Endothelial cell of umbilical vein (primary cell): ENCODE data around the gene ODAD4. TPM values are rescaled to one million over a fixed set of nuclear protein-coding genes. Genes with fewer than 3 reads are reported as not detected.

Source experiments
- BruUV-seq: library from RNA; stranded (reverse); fragments of 400-500 nt; replicated peaks from 2 replicates; lab custom pipeline; 2021; lab: Mats Ljungman, UMichigan
- CTCF ChIA-PET: fragments of 300-600, 350-600 bp; sonication (Branson Sonifier 250); formaldehyde crosslinking; loops from one replicate; lab custom pipeline; 2021; ENCODE audit warnings: antibody characterized with exemption, inconsistent platforms; lab: Charles Lee
- POLR2A ChIA-PET: fragments of 300-600, 350-600 bp; sonication (Branson Sonifier 250); formaldehyde crosslinking; loops from one replicate; lab custom pipeline; 2021; ENCODE audit warnings: antibody characterized with exemption, inconsistent platforms; lab: Charles Lee
- DNase-seq: peaks from one replicate; pipeline ENCODE4 v3.0.0-alpha.2; 2011; ENCODE audit warnings: low read depth, low spot score
- FAIRE-seq: peaks from 2 replicates; lab custom pipeline; 2011; peaks lifted over from hg19 to GRCh38; lab: Jason Lieb, UNC
- H2AFZ ChIP-seq: 2 replicates; pipeline ENCODE4 v1.6.0; 2012; ENCODE audit warnings: low read depth, low read length, control low read depth, inconsistent platforms
- H3K27ac ChIP-seq: 2 replicates; pipeline ENCODE4 v1.5.1; 2011; ENCODE audit warnings: low read depth, mild to moderate bottlenecking, control low read depth, low read length, moderate library complexity; ENCODE audit not compliant: insufficient read depth
- H3K27me3 ChIP-seq, 2 experiments: 2 replicates each; pipeline versions ENCODE4 v1.6.0 to v1.6.1; 2011; ENCODE audit warnings: low read length in 2 of 2, mixed read lengths in 1 of 2; ENCODE audit not compliant: control insufficient read depth in 2 of 2, insufficient read depth in 2 of 2
- H3K36me3 ChIP-seq, 2 experiments: 2 replicates in 1 of 2; 3 replicates in 1 of 2; pipeline ENCODE4 v1.5.1; 2011; ENCODE audit warnings: low read length in 2 of 2, mild to moderate bottlenecking in 1 of 2, moderate library complexity in 1 of 2; ENCODE audit not compliant: control insufficient read depth in 2 of 2, insufficient read depth in 2 of 2; ENCODE audit errors: extremely low read depth in 1 of 2
- H3K4me1 ChIP-seq: 3 replicates; pipeline ENCODE4 v1.5.1; 2011; ENCODE audit warnings: mild to moderate bottlenecking, low read length; ENCODE audit not compliant: control insufficient read depth, insufficient read depth; ENCODE audit errors: extremely low read depth
- H3K4me2 ChIP-seq: 2 replicates; pipeline ENCODE4 v1.6.1; 2011; ENCODE audit warnings: low read length, control low read depth, mixed read lengths; ENCODE audit not compliant: insufficient read depth
- H3K4me3 ChIP-seq, 3 experiments: fragments of 200-600 bp in 1 of 3; sonication (generic), shearing (Covaris generic) in 1 of 3; replicated peaks in 1 of 3; 2 replicates each; pipeline ENCODE4 v1.5.1; 2011 to 2016; ENCODE audit warnings: control low read depth in 3 of 3, low read length in 3 of 3, mild to moderate bottlenecking in 2 of 3, inconsistent platforms in 1 of 3, low read depth in 1 of 3, moderate library complexity in 1 of 3; ENCODE audit not compliant: insufficient read depth in 1 of 3
- H3K79me2 ChIP-seq: 2 replicates; pipeline ENCODE4 v1.6.0; 2012; ENCODE audit warnings: low read length, inconsistent platforms; ENCODE audit not compliant: control insufficient read depth, insufficient read depth
- H3K9ac ChIP-seq: replicated peaks from 2 replicates; pipeline ENCODE3; 2011; ENCODE audit warnings: low read length, control low read depth; ENCODE audit not compliant: insufficient read depth; ENCODE audit errors: extremely low read depth
- H3K9me1 ChIP-seq: replicated peaks from 3 replicates; pipeline ENCODE4 v1.6.0; 2011; ENCODE audit warnings: mild to moderate bottlenecking, low read length; ENCODE audit not compliant: control insufficient read depth, insufficient read depth; ENCODE audit errors: extremely low read depth
- H3K9me3 ChIP-seq: replicated peaks from 2 replicates; pipeline ENCODE4 v1.5.1; 2012; ENCODE audit warnings: low read length, inconsistent platforms; ENCODE audit not compliant: control insufficient read depth, insufficient read depth
- H4K20me1 ChIP-seq: replicated peaks from 2 replicates; pipeline ENCODE3; 2011; ENCODE audit warnings: mild to moderate bottlenecking, low read length; ENCODE audit not compliant: control insufficient read depth, insufficient read depth; ENCODE audit errors: extremely low read depth
- GATA2 ChIP-seq: IDR thresholded peaks from 2 replicates; pipeline ENCODE4 v1.7.0; 2011; ENCODE audit warnings: low read depth, mild to moderate bottlenecking, moderate library complexity, mixed read lengths, low read length; ENCODE audit not compliant: insufficient read length, insufficient read depth
- POLR2A ChIP-seq: IDR thresholded peaks from 2 replicates; pipeline ENCODE4 v1.6.1; 2012; ENCODE audit warnings: low read depth, mild to moderate bottlenecking, control low read depth, low read length
- POLR2AphosphoS5 ChIP-seq: IDR thresholded peaks from 2 replicates; pipeline ENCODE4 v1.6.1; 2012; ENCODE audit warnings: low read depth, mild to moderate bottlenecking, control low read depth, low read length, moderate library complexity; ENCODE audit not compliant: insufficient read depth
- dilution Hi-C: fragments of 300-500 bp; cut with MboI; formaldehyde crosslinking; loops from one replicate; pipeline ENCODE4 v1.15.0; 2019; ENCODE audit warnings: low sequenced_read_pairs; ENCODE audit not compliant: extremely low pct_ligation_motif_present
- intact Hi-C: fragments of 100-400 bp; cut with micrococcal nuclease; formaldehyde crosslinking; loops from one replicate; pipeline ENCODE4 v1.10.0; 2022
- polyA plus RNA-seq, 4 experiments: library from polyadenylated mRNA; depleted of rRNA in 3 of 4; stranded (reverse) in 3 of 4; unstranded in 1 of 4; fragments of >200 nt; gene quantifications; 2 replicates each; pipeline versions ENCODE4 v1.2.1 to v1.2.3, GENCODE V29; 2011 to 2012; ENCODE audit warnings: missing spikeins in 1 of 4
- total RNA-seq: library from RNA; stranded (reverse); gene quantifications from 2 replicates; pipeline ENCODE4 v1.2.3, GENCODE V29; 2021
- TF ChIP-seq, protein P1 (sequence below): IDR thresholded peaks from 2 replicates; pipeline ENCODE4 v1.6.1; 2011; ENCODE audit not compliant: insufficient read depth, insufficient read length

ODAD4 gene
- total and polyA plus RNA-seq, 2 donors (not counting 3 experiments of a cell fraction or from before 2014, with no cell fraction given) = 0.19 to 1.0 TPM

- CTCF ChIA-PET = interaction anchor here (1.0 to 3.3 kb wide), 5 partner anchors 13 to 49 kb away, joined by 3 to 26 read pairs (median 5); partner anchors contain the start of genes CNP and ODAD4
- FAIRE-seq = peak; percentile 89
- peak overlapping the region; percentile 76 for H3K27ac ChIP-seq
- H2AFZ ChIP-seq = peak overlapping the region; percentile 7
- BruUV-seq = no TSS peak
- H3K9me1 ChIP-seq = no peaks in the 10 kb centered on the region
- POLR2A ChIA-PET = interaction anchor here (0.7 to 1.1 kb wide), 3 partner anchors 11 to 83 kb away, joined by 3 to 6 read pairs (median 3); partner anchors contain the start of gene ODAD4
- peak overlapping the region; percentile 41 to 88 (median 85) for H3K4me3 ChIP-seq
- intact Hi-C loops (no loop called here), dilution Hi-C loops (no loop called here)
- DNase-seq = peak; percentile 57
- H3K9me3 ChIP-seq = no peaks in the 10 kb centered on the region
- H3K79me2 ChIP-seq = peaks cover 60% of the 10 kb centered on the region
- H3K4me1 ChIP-seq = peaks cover 20% of the 10 kb centered on the region
- no peak for TF ChIP-seq POLR2A
- no peaks in the 10 kb centered on the region for H4K20me1 ChIP-seq
- H3K36me3 ChIP-seq = peaks cover 8% of the 10 kb centered on the region in 2 experiments
- no peaks in the 10 kb centered on the region for H3K27me3 ChIP-seq
- peak overlapping the region; percentile 86 for H3K4me2 ChIP-seq
- peak overlapping the region; percentile 80 for H3K9ac ChIP-seq
Observed at GRCh38 chr17:41917679-41918313, 12.6 kb upstream of the ODAD4 start.

GRCh38 chr17:41918314-41919164 is 11.9 kb upstream of the ODAD4 start, which contains the start of gene ACLY:
Gene ACLY (minus strand): TSS chr17:41918951. CDS start chr17:41913873, 5,078 bp downstream.
- ChIA-PET POLR2A (interaction anchor here (0.6 to 1.1 kb wide), 4 partner anchors 11 to 41 kb away, joined by 3 to 6 read pairs (median 3); partner anchors contain the start of gene ODAD4), CTCF (interaction anchor here (1.0 to 3.3 kb wide), 6 partner anchors 12 to 48 kb away, joined by 3 to 26 read pairs (median 4); partner anchors contain the start of genes CNP and ODAD4)
- intact Hi-C loops (loop anchor here (1.0 kb wide), 2 partner anchors 12 to 41 kb away; partner anchors contain the start of gene ODAD4), dilution Hi-C loops (no loop called here)
- Histone ChIP-seq H2AFZ (peak within 1 kb of the TSS; percentile 88), H3K4me3 (peak within 1 kb of the TSS; percentile 41 to 88 (median 85)), H4K20me1 (no peaks in the 10 kb centered on the region), H3K27me3 (no peaks in the 10 kb centered on the region), H3K9me1 (no peaks in the 10 kb centered on the region), H3K9ac (peak within 1 kb of the TSS; percentile 80), H3K9me3 (no peaks in the 10 kb centered on the region), H3K36me3 (peaks cover under 1% of the 10 kb centered on the region in 2 experiments), H3K4me2 (peak within 1 kb of the TSS; percentile 86), H3K4me1 (peaks cover 20% of the 10 kb centered on the region), H3K79me2 (peaks cover 52% of the 10 kb centered on the region), H3K27ac (peak within 1 kb of the TSS; percentile 76)
- peak; percentile 98 for FAIRE-seq
- peak; percentile 96 for DNase-seq
- TF ChIP-seq POLR2AphosphoS5 = peak; percentile 95
- no peak for TF ChIP-seq GATA2
- TF ChIP-seq, protein P1, sequence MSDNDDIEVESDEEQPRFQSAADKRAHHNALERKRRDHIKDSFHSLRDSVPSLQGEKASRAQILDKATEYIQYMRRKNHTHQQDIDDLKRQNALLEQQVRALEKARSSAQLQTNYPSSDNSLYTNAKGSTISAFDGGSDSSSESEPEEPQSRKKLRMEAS = no peak
- TF ChIP-seq POLR2A = peak; percentile 97
- BruUV-seq = TSS peak; percentile 51
